Mucosa of descending colon (tissue), 3 donors: Measurements from ENCODE around the gene ENAH. TPM values are rescaled to one million over a fixed set of nuclear protein-coding genes. Genes with fewer than 3 reads are reported as not detected.
"Not testable (repeated sequence)": the region's sequence is repeated elsewhere in the genome, so short reads cannot be mapped to it uniquely, and the experiment has no call there.

Experiments used
- ATAC-seq: fragments of 200-7000 bp; cut with Tn5 transposase; one replicate; pipeline ENCODE4 v1.9.1; 2020; ENCODE audit warnings: mild to moderate bottlenecking, moderate library complexity
- DNase-seq, 3 donors: peaks; one replicate each; pipeline ENCODE4 v3.0.0-alpha.2; 2020
- H3K36me3 ChIP-seq: fragments of 200-600 bp; one replicate; pipeline ENCODE4 v1.8.0; 2021; ENCODE audit warnings: low read depth, mild to moderate bottlenecking
- H3K4me1 ChIP-seq: fragments of 200-600 bp; one replicate; pipeline ENCODE4 v1.8.0; 2021; ENCODE audit warnings: low read depth, mild to moderate bottlenecking
- H3K4me3 ChIP-seq: fragments of 200-600 bp; one replicate; pipeline ENCODE4 v1.8.0; 2021; ENCODE audit warnings: mild to moderate bottlenecking
- H3K9me3 ChIP-seq: fragments of 200-600 bp; one replicate; pipeline ENCODE4 v1.8.0; 2021; ENCODE audit warnings: mild to moderate bottlenecking
- intact Hi-C, 2 donors: fragments of 100-400 bp; cut with DNase I in 1 of 2; cut with micrococcal nuclease in 1 of 2; formaldehyde crosslinking; loops; one replicate each; pipeline versions ENCODE4 v1.11.0 to v1.11.1; 2022; cut with DNase I, micrococcal nuclease
- total RNA-seq, 3 donors: library from RNA; stranded (reverse); fragmentation: NEBNext Ultra II Directional in 2 of 3; extraction: Animal tissue kit (Norgen Biotek cat#: 25700) in 2 of 3; gene quantifications; one replicate each; pipeline versions ENCODE4 v1.2.1 to v1.2.4, GENCODE V29; 2021 to 2023
- TF ChIP-seq, protein P1 (sequence below): fragments of 200-600 bp; IDR thresholded peaks from one replicate; pipeline ENCODE4 v1.8.0; 2022; ENCODE audit warnings: antibody characterized with exemption, mild to moderate bottlenecking
- donor health status: DM: no; HTN: no; CAD: no; lungs with moderate emphysema.
- donor health status: DM: no; HTN: no; CAD: no.
- donor health status: DM: no; HTN: yes; CAD: no.

ENAH gene
- total RNA-seq, 3 donors from 2014 or later, result 17.6 to 130 (median 41.3) TPM

DNA sequence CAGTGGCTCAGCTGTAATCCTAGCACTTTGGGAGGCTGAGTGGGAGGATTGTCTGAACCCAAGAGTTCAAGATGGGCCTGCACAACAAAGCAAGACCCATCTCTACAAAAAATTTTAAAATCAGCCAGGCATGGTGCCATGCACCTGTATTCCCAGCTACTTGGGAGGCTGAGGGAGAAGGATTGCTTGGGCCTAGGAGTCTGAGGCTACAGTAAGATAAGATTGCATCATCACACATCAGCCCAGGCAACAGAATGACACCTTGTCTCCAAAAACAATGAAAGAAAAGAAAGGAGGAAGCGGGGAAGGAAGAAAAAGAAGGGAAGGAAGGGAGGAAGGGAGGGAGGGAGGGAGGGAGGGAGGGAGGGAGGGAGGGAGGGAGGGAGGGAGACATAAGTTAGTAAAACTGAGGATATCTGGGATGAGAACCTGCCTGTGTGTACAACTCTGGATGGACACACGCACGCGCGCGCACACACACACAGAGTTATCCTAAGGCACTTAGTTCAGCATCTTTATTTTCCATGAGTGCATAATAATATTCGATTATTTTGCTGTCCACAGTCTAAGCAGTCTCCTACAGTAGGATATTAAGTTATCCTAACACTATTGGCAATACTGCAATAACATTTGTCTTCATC, 132.2 kb downstream of the ENAH start:
- no peak for DNase-seq
- Histone ChIP-seq H3K4me1 (peaks cover 18% of the 10 kb centered on the region), H3K9me3 (no peaks in the 10 kb centered on the region), H3K36me3 (no peaks in the 10 kb centered on the region), H3K4me3 (no peak overlapping the region)
- ATAC-seq, result no peak
- TF ChIP-seq, protein P1, sequence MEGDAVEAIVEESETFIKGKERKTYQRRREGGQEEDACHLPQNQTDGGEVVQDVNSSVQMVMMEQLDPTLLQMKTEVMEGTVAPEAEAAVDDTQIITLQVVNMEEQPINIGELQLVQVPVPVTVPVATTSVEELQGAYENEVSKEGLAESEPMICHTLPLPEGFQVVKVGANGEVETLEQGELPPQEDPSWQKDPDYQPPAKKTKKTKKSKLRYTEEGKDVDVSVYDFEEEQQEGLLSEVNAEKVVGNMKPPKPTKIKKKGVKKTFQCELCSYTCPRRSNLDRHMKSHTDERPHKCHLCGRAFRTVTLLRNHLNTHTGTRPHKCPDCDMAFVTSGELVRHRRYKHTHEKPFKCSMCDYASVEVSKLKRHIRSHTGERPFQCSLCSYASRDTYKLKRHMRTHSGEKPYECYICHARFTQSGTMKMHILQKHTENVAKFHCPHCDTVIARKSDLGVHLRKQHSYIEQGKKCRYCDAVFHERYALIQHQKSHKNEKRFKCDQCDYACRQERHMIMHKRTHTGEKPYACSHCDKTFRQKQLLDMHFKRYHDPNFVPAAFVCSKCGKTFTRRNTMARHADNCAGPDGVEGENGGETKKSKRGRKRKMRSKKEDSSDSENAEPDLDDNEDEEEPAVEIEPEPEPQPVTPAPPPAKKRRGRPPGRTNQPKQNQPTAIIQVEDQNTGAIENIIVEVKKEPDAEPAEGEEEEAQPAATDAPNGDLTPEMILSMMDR, result no peak
- intact Hi-C loops, result no loop called here

DNA sequence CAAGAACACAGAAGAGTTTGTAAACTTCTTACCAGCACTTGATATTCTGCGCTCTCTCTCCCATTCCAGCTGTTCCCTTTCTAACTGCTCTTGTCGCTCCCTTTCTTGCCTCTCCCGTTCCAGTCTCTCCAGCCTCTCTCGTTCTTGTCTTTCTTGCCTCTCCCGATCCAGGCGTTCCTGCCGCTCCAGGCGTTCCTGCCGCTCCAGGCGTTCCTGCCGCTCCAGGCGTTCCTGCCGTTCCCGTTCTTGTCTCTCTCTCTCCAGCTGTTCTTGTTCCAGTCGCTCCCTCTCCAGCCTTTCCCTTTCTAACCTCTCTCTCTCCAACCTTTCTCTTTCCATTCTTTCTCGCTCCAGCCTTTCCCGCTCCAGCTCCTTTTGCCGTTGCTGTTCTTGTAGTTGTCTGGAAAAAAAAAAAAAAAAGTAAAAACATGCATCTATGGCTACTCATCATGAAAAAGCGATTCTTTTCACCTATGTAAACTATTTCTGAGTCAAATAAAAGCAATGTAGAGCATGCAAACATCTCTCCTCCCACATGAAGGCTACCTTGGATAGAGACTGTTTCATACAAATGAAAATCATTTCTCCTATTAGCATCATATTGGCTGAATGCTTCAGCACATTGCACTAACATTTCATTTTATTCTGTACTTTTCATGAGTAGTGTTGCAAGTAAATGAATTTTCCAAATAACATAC, 133.6 kb downstream of the ENAH start:
- TF ChIP-seq, protein P1, result no peak
- H3K4me1 ChIP-seq, result peaks cover 18% of the 10 kb centered on the region
- no peaks in the 10 kb centered on the region for H3K9me3 ChIP-seq
- H3K36me3 ChIP-seq, result no peaks in the 10 kb centered on the region
- no peak overlapping the region for H3K4me3 ChIP-seq
- DNase-seq (no peak), ATAC-seq (no peak)
- intact Hi-C loops, result no loop called here

DNA sequence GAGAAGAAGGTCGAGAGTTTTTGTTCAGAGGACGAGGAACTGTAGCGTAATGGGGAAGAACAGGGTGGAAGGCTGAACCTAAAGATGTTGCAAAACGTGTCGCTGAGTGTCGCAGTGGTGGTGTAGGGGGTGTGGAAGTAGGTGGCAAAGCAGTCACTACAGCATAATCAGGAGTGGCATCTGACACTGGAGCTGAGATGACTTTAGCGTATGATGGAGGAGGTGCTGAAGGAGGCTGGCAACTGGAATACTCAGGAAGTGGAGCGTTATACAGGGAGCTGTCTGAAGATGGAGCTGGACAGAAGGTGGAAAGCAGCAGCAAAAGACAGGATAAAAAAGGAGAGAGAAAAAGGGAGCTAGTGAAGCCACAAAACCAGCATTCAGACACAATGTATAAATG, 135.2 kb downstream of the ENAH start:
- no peak overlapping the region for H3K4me3 ChIP-seq
- no peak for DNase-seq
- no peak for ATAC-seq
- H3K36me3 ChIP-seq, result no peaks in the 10 kb centered on the region
- H3K4me1 ChIP-seq, result peaks cover 6% of the 10 kb centered on the region
- H3K9me3 ChIP-seq, result no peaks in the 10 kb centered on the region
- intact Hi-C loops, result no loop called here
- TF ChIP-seq, protein P1, result no peak

DNA sequence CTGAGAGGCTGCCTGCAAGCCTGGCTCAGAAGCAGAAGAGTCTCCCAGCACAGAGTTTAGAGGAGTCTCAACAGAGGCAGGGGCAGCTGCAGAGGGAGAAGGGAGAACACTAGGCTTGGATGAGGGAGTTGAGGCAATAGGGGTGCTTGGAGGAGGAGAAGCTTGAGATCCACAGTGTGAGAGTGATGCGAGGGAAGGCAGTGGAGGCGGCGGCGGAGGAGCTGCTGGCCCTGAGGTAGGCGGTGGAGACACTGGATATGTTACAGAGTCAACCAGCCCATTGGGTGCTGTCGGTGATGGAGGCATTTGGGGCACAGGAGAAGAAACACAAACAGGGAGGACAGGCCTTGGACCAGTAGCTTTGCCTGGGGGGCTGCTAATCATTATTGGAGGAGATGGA, 135.7 kb downstream of the ENAH start:
- DNase-seq (no peak), ATAC-seq (no peak)
- intact Hi-C loops, result no loop called here

DNA sequence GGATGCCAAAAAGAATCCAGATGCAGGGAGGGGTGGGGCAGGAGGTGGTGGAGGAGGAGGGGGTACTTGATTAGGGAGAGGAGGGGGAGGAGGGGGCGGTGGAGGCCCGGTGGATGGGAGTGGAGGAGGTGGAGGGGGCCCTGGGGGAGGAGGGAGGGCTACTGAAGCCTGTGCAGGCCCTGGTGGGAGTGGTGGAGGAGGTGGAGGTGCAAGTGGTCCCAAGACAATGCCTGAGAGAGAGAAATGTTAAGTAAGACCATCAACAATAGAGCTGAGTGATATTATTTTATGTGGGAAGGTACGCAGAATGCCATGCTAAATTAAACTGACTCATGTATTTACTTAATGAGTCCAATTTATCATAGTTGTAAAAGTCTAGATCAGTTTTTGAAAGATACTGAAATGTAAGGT, 138.2 kb downstream of the ENAH start:
- intact Hi-C loops, result no loop called here
- TF ChIP-seq, protein P1, result no peak
- ATAC-seq (no peak), DNase-seq (no peak)
- H3K4me1 ChIP-seq, result no peaks in the 10 kb centered on the region
- no peaks in the 10 kb centered on the region for H3K9me3 ChIP-seq
- H3K4me3 ChIP-seq, result no peak overlapping the region
- H3K36me3 ChIP-seq, result no peaks in the 10 kb centered on the region

More for the DNA sequence above, 135.7 kb downstream of the ENAH start:
- Histone ChIP-seq H3K4me1 (peaks cover 1% of the 10 kb centered on the region), H3K9me3 (no peaks in the 10 kb centered on the region), H3K36me3 (no peaks in the 10 kb centered on the region), H3K4me3 (no peak overlapping the region)
- TF ChIP-seq, protein P1, result no peak

DNA sequence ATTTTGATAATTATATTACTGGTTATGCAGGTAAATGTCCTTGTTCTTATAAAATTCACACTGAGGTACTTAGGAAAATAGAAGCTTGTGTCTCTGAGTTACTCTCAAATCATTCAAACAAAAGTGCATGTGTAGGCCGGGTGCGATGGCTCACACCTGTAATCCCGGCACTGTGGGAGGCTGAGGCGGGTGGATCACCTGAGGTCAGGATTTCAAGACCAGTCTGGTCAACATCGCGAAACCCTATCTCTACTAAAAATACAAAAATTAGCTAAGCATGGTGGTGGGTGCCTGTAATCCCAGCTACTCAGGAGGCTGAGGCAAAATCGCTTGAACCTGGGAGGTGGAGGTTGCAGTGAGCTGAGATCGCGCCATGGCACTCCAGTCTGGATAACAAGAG, 139.3 kb downstream of the ENAH start:
- intact Hi-C loops, H3K9me3 ChIP-seq, H3K36me3 ChIP-seq, ATAC-seq, H3K4me3 ChIP-seq, DNase-seq, H3K4me1 ChIP-seq: not testable (repeated sequence)
